Measurements from ENCODE around the gene DKK2. TPM values are rescaled to one million over a fixed set of nuclear protein-coding genes. Genes with fewer than 3 reads are reported as not detected.
A peak's percentile ranks its signal among the peaks of the same experiment; 100 is the strongest.

Gene DKK2
- total RNA-seq, 1 experiment from 2014 or later = 0.11 TPM

DNA sequence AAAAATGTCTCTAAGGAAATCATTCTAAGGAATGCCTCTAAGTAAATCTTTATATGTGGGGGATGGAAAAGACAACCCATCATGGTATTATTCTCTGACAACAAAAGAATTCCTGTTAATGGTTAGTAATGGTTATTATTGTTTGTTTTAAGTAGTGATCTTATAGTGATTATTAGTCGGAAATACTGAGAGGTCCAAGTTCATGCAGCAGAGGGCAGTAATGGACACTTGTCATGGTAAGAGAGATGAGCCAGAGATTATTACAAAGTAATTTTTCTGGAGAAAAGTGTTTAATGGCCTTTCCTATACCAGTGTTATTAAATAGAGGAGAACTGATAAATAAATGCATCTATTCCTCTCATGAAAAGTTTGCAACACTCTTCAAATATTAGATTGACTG lies 8.1 kb upstream of the DKK2 start:
- Histone ChIP-seq H4K20me1 (ENCODE audit: control insufficient read depth, insufficient read depth, insufficient read length) (no peaks in the 10 kb centered on the region), H4K5ac (ENCODE audit: insufficient read length, low read depth, low read length) (no peak overlapping the region), H3K79me2 (ENCODE audit: insufficient read depth, low read length) (no peaks in the 10 kb centered on the region), H2BK20ac (ENCODE audit: low read depth, low read length, poor library complexity, severe bottlenecking) (no peak overlapping the region), H3K23me2 (ENCODE audit: insufficient read length, low read depth, low read length, poor library complexity, severe bottlenecking) (no peaks in the 10 kb centered on the region), H2BK120ac (ENCODE audit: low read depth, low read length, poor library complexity, severe bottlenecking) (no peak overlapping the region), H3K27ac (ENCODE audit: insufficient read length, low read depth, low read length) (no peak overlapping the region), H2AFZ (ENCODE audit: low read length) (no peak overlapping the region), H2BK12ac (ENCODE audit: insufficient read length, low read depth, low read length) (no peak overlapping the region), H3K23ac (ENCODE audit: insufficient read length, low read depth, low read length) (no peak overlapping the region), H4K8ac (replicated peaks; ENCODE audit: insufficient read length, low read depth, low read length) (no peak overlapping the region), H2BK15ac (ENCODE audit: low read depth, low read length) (no peak overlapping the region), H2BK5ac (ENCODE audit: insufficient read length, low read length) (no peak overlapping the region), H3K9ac (ENCODE audit: extremely low read depth, insufficient read length, low read length) (no peak overlapping the region), H3K56ac (ENCODE audit: insufficient read length, low read depth, low read length) (no peak overlapping the region), H3K79me1 (ENCODE audit: insufficient read depth, low read depth, low read length, poor library complexity, severe bottlenecking) (no peaks in the 10 kb centered on the region), H4K91ac (ENCODE audit: insufficient read length, low read depth, low read length) (no peak overlapping the region), H3K18ac (ENCODE audit: insufficient read length, low read depth, low read length) (no peak overlapping the region), H3K4me1 (ENCODE audit: insufficient read depth, low read length) (no peaks in the 10 kb centered on the region), H3T11ph (ENCODE audit: low read length) (no peak overlapping the region), H3K9me3 (ENCODE audit: control insufficient read depth, low read depth, low read length) (no peaks in the 10 kb centered on the region), H3K14ac (ENCODE audit: insufficient read depth, low read length) (no peak overlapping the region), H3K4me2 (ENCODE audit: insufficient read depth, insufficient read length, low read length) (no peak overlapping the region), H3K4ac (ENCODE audit: low read depth, low read length) (no peak overlapping the region), H2AK5ac (ENCODE audit: insufficient read length, low read length) (no peak overlapping the region), H3K27me3 (ENCODE audit: insufficient read depth, low read length) (no peaks in the 10 kb centered on the region)
- TF ChIP-seq, protein P1, sequence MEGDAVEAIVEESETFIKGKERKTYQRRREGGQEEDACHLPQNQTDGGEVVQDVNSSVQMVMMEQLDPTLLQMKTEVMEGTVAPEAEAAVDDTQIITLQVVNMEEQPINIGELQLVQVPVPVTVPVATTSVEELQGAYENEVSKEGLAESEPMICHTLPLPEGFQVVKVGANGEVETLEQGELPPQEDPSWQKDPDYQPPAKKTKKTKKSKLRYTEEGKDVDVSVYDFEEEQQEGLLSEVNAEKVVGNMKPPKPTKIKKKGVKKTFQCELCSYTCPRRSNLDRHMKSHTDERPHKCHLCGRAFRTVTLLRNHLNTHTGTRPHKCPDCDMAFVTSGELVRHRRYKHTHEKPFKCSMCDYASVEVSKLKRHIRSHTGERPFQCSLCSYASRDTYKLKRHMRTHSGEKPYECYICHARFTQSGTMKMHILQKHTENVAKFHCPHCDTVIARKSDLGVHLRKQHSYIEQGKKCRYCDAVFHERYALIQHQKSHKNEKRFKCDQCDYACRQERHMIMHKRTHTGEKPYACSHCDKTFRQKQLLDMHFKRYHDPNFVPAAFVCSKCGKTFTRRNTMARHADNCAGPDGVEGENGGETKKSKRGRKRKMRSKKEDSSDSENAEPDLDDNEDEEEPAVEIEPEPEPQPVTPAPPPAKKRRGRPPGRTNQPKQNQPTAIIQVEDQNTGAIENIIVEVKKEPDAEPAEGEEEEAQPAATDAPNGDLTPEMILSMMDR (conservative IDR thresholded peaks at IDR 0.05) = peak; percentile 59
- H3K4me1 Mint-ChIP-seq = no peaks in the 10 kb centered on the region
- peaks cover 0 to 20% (median 6%) of the 10 kb centered on the region in 3 experiments; a peak in 5 of 7 replicates for H3K36me3 Mint-ChIP-seq (ENCODE audit: insufficient read depth in 1 of 3, low read depth in 3 of 3)
- 100% methylated on average over 1 of the region's 1 CpG for WGBS (ENCODE audit: extremely low coverage, insufficient read length, low lambda C conversion rate)
- no peak overlapping the region for H3K4me3 Mint-ChIP-seq
- H3K9me3 Mint-ChIP-seq = peaks cover 19 to 20% of the 10 kb centered on the region in 2 experiments
- H3K27ac Mint-ChIP-seq = no peak overlapping the region
- DNase-seq = no peak
- peaks cover 5% of the 10 kb centered on the region for H3K27me3 Mint-ChIP-seq (ENCODE audit: low read depth)
